ENCODE measurements around the gene FBXL20. TPM values are rescaled to one million over a fixed set of nuclear protein-coding genes. Genes with fewer than 3 reads are reported as not detected.
"Not testable (repeated sequence)": the region's sequence is repeated elsewhere in the genome, so short reads cannot be mapped to it uniquely, and the experiment has no call there.

FBXL20 gene
- total RNA-seq, 1 experiment from 2014 or later, result 17.2 TPM

GRCh38 chr17:39351508-39351907, 49.9 kb downstream of the FBXL20 start:
- ChIA-PET RAD21 (ENCODE audit: low non-redundant PET in 1 of 2, low total read pairs in 2 of 2, uncharacterized antibody in 2 of 2, unreplicated experiment in 2 of 2) (no interaction called here), POLR2A (no interaction called here)
- intact Hi-C loops (cut with micrococcal nuclease), result no loop called here

GRCh38 chr17:39349246-39349645, 52.2 kb downstream of the FBXL20 start:
- ChIA-PET CTCF (no interaction called here), RAD21 (ENCODE audit: low non-redundant PET in 1 of 2, low total read pairs in 2 of 2, uncharacterized antibody in 2 of 2, unreplicated experiment in 2 of 2) (no interaction called here), POLR2A (no interaction called here)
- no peaks in the 10 kb centered on the region for H3K4me1 ChIP-seq (ENCODE audit: control insufficient read depth in 1 of 2, insufficient read depth in 2 of 2, low read length in 2 of 2)
- H3K36me3 ChIP-seq (ENCODE audit: control insufficient read depth in 1 of 2, insufficient read depth in 2 of 2, low read length in 2 of 2), result no peaks in the 10 kb centered on the region
- no peaks in the 10 kb centered on the region for H3K79me2 ChIP-seq (ENCODE audit: insufficient read depth, low read length)
- TF ChIP-seq ZNF274 (IDR thresholded peaks at IDR 0.05; ENCODE audit: low read depth, low read length) (no peak), MAX (IDR thresholded peaks at IDR 0.05) (no peak), EZH2 (IDR thresholded peaks at IDR 0.05) (no peak), JUND (IDR thresholded peaks at IDR 0.05) (no peak), EZH2phosphoT487 (IDR thresholded peaks at IDR 0.05; ENCODE audit: borderline replicate concordance) (no peak), ELF1 (IDR thresholded peaks at IDR 0.05; ENCODE audit: borderline replicate concordance, low read depth) (no peak), TCF7L2 (IDR thresholded peaks at IDR 0.05; ENCODE audit: borderline replicate concordance, extremely low read depth, insufficient read depth, insufficient read length) (no peak), POLR2A (IDR thresholded peaks at IDR 0.05; ENCODE audit: borderline replicate concordance, extremely low read depth, insufficient read depth, insufficient read length) (no peak), FOSL1 (IDR thresholded peaks at IDR 0.05; ENCODE audit: low read depth) (no peak), YY1 (IDR thresholded peaks at IDR 0.05; ENCODE audit: extremely low read depth, insufficient replicate concordance, low read depth, low read length) (no peak), ZFX (IDR thresholded peaks at IDR 0.05) (no peak)
- H3K9me2 ChIP-seq (ENCODE audit: insufficient read depth), result no peaks in the 10 kb centered on the region
- DNase-seq (ENCODE audit: low read depth, low spot score), result no peak
- intact Hi-C loops (cut with micrococcal nuclease), result loop anchor here (10.0 kb wide), 1 partner anchor 64 kb away; no protein-coding TSS in a partner anchor
- H3K9ac ChIP-seq (ENCODE audit: low read length), result no peak overlapping the region
- H3K4me3 ChIP-seq (replicated peaks in 1 of 2; ENCODE audit: low read depth in 1 of 2, low read length in 2 of 2), result no peak overlapping the region
- H3K27ac ChIP-seq (ENCODE audit: low read depth, low read length), result no peak overlapping the region
- no peaks in the 10 kb centered on the region for H3K27me3 ChIP-seq (ENCODE audit: insufficient read depth, low read length)
- H2AFZ ChIP-seq (ENCODE audit: low read depth, low read length, poor library complexity, severe bottlenecking), result no peak overlapping the region
- no TSS peak for BruUV-seq (replicated peaks)
- no peaks in the 10 kb centered on the region for H3K9me3 ChIP-seq (ENCODE audit: control insufficient read depth in 1 of 2, insufficient read depth in 1 of 2, low read depth in 1 of 2, low read length in 2 of 2)
- no peak for ATAC-seq
- no peaks in the 10 kb centered on the region for H4K20me1 ChIP-seq (ENCODE audit: insufficient read depth)
- no peak overlapping the region for H3K4me2 ChIP-seq (ENCODE audit: low read length)

More at GRCh38 chr17:39351508-39351907, 49.9 kb downstream of the FBXL20 start:
- ATAC-seq (no peak), DNase-seq (ENCODE audit: low read depth, low spot score) (no peak)
- no peaks in the 10 kb centered on the region for H3K9me2 ChIP-seq (ENCODE audit: insufficient read depth)
- H3K27me3 ChIP-seq (ENCODE audit: insufficient read depth, low read length), result no peaks in the 10 kb centered on the region
- H3K27ac ChIP-seq (ENCODE audit: low read depth, low read length), result no peak overlapping the region
- no peaks in the 10 kb centered on the region for H3K4me1 ChIP-seq (ENCODE audit: control insufficient read depth in 1 of 2, insufficient read depth in 2 of 2, low read length in 2 of 2)
- TF ChIP-seq YY1 (IDR thresholded peaks at IDR 0.05; ENCODE audit: extremely low read depth, insufficient replicate concordance, low read depth, low read length) (no peak), MAX (IDR thresholded peaks at IDR 0.05) (no peak)
- H2AFZ ChIP-seq (ENCODE audit: low read depth, low read length, poor library complexity, severe bottlenecking), result no peak overlapping the region
- H3K79me2 ChIP-seq (ENCODE audit: insufficient read depth, low read length), result no peaks in the 10 kb centered on the region
- BruUV-seq (replicated peaks), result no TSS peak
- H3K4me2 ChIP-seq (ENCODE audit: low read length), result no peak overlapping the region
- H3K4me3 ChIP-seq (replicated peaks in 1 of 2; ENCODE audit: low read depth in 1 of 2, low read length in 2 of 2), result no peak overlapping the region
- H3K9ac ChIP-seq (ENCODE audit: low read length), result no peak overlapping the region
- no peaks in the 10 kb centered on the region for H3K36me3 ChIP-seq (ENCODE audit: control insufficient read depth in 1 of 2, insufficient read depth in 2 of 2, low read length in 2 of 2)
- H4K20me1 ChIP-seq (ENCODE audit: insufficient read depth), result no peaks in the 10 kb centered on the region
- CTCF ChIA-PET, result interaction anchor here (1.4 to 1.5 kb wide), 2 partner anchors 107 to 145 kb away, joined by 6 to 9 read pairs; no protein-coding TSS in a partner anchor
- no peaks in the 10 kb centered on the region for H3K9me3 ChIP-seq (ENCODE audit: control insufficient read depth in 1 of 2, insufficient read depth in 1 of 2, low read depth in 1 of 2, low read length in 2 of 2)

GRCh38 chr17:39346863-39347262, 54.6 kb downstream of the FBXL20 start:
- H3K9ac ChIP-seq (ENCODE audit: low read length); CTCF ChIA-PET; POLR2A ChIA-PET; H3K27ac ChIP-seq (ENCODE audit: low read depth, low read length); H3K9me2 ChIP-seq (ENCODE audit: insufficient read depth); ATAC-seq; H2AFZ ChIP-seq (ENCODE audit: low read depth, low read length, poor library complexity, severe bottlenecking); H3K4me2 ChIP-seq (ENCODE audit: low read length); H3K36me3 ChIP-seq (ENCODE audit: control insufficient read depth in 1 of 2, insufficient read depth in 2 of 2, low read length in 2 of 2); H3K79me2 ChIP-seq (ENCODE audit: insufficient read depth, low read length); RAD21 ChIA-PET (ENCODE audit: low non-redundant PET in 1 of 2, low total read pairs in 2 of 2, uncharacterized antibody in 2 of 2, unreplicated experiment in 2 of 2); H3K27me3 ChIP-seq (ENCODE audit: insufficient read depth, low read length); DNase-seq (ENCODE audit: low read depth, low spot score); H4K20me1 ChIP-seq (ENCODE audit: insufficient read depth); H3K9me3 ChIP-seq (ENCODE audit: control insufficient read depth in 1 of 2, insufficient read depth in 1 of 2, low read depth in 1 of 2, low read length in 2 of 2); H3K4me1 ChIP-seq (ENCODE audit: control insufficient read depth in 1 of 2, insufficient read depth in 2 of 2, low read length in 2 of 2); BruUV-seq (replicated peaks); H3K4me3 ChIP-seq (replicated peaks in 1 of 2; ENCODE audit: low read depth in 1 of 2, low read length in 2 of 2): not testable (repeated sequence)
- intact Hi-C loops (cut with micrococcal nuclease), result loop anchor here (10.0 kb wide), 1 partner anchor 62 kb away; no protein-coding TSS in a partner anchor

Data from HCT116 (cell line).